ENCODE results near the gene TTC39B.

The TTC39B gene

DNA sequence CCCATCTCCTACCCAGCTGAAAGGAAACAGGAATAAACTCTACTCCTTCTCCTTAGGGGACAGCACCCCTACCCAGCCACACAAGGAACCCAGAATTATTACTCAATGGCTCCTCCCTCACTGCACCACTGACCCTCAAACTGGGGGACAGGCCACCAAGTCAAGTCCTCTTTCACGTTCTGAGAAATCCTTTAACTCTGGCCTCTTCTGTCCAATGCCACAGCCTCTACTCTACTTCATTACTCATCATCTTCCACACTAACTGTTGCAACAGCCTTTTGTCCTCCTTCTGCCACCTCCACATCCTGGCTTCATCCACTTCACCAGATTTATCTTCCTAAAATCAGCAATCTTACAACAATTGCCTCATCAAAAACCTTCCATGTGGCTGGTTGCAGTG, 6.8 kb downstream of the TTC39B start:
- DNase-seq = no peak

DNA sequence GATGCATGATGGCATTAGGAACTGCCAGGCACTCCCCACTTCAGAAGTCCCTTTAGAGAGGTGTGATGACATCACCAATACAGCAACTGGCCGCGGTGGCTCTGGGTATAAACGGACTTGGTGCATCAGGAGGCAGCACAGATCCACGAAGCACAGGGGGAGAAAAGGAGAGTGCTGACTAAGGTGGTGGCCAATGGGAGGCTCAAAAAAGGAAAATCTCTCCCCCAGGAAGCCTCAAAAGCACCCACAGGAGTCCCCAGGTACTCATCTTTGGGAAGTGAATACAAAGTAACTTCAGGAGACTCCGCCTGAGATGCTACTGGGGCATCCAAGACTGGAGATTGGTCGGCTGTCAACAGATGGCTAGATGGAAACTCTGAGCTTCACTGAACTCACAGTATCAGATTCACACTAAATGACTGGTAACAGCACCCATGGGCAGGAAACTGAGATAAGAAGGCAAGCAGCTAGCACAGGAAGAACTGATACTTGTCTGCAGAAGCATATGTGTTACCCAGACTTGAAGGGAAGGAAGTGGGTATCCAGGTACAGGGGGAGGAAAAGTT, 7.6 kb downstream of the TTC39B start:
- no peak for DNase-seq

DNA sequence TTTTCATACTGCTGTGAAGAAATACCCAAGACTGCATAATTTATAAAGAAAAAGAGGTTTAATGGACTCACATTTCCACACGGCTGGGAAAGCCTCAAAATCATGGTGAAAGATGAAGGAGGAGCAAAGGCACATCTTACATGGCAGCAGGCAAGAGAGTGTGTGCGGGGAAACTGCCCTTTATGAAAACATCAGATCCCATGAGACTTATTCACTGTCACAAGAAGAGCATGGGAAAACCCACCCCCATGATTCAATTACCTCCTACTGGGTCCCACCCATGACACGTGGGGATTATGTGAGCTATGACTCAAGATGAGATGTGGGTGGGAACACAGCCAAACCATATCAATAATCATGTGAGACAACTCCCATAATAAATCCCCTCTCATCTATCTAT, 8.7 kb downstream of the TTC39B start:
- no peak for DNase-seq

DNA sequence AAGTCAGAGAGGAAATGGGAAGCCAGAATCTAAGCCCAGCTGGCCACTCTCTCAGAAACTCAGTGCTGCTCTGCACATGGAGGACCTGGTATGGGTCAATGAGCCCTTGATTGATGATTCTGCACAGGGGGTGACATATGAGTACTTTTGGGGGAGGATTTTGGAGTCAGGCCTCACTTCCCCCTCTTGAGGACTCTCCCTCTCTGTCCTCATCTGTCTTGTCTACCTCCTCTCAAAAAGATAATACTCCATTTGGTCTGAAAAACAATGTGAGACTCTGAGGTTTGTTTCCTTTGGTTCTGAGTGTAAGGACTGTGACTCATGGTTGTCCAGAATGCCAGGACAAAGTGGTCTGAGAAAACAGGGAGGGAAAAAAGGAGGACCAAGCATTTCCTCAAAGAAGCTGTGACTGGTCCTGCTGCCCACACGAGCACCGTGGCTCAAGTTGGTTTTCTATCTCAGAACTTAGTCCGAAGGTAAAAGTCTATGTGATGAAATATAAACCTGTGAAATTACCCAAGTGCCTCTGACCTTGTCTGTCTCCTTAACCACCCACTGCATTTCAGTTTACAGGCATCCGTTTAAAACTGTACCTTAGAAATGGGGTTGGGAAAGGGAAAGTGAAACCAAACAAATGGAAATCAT, 11.1 kb downstream of the TTC39B start:
- DNase-seq = peak; percentile 84

DNA sequence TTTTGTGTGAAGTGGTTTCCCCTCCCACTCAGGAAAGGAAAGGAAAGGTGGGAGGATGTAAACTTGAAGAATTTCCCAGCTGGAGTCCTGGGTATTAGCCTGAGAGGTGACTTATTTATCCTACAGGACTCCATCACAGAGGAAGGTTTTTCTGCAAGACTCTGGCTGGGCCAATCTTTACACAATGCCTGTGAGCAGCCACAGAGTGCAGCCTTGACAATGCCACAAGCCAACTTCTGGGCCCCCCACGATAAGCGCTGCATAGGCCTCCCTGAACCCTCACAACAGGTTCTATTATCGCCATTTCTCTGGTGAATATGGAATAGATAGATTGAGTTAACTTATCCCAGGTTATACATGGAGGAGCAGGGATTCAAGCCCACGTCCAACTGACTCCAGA, 12.4 kb downstream of the TTC39B start:
- DNase-seq = no peak

DNA sequence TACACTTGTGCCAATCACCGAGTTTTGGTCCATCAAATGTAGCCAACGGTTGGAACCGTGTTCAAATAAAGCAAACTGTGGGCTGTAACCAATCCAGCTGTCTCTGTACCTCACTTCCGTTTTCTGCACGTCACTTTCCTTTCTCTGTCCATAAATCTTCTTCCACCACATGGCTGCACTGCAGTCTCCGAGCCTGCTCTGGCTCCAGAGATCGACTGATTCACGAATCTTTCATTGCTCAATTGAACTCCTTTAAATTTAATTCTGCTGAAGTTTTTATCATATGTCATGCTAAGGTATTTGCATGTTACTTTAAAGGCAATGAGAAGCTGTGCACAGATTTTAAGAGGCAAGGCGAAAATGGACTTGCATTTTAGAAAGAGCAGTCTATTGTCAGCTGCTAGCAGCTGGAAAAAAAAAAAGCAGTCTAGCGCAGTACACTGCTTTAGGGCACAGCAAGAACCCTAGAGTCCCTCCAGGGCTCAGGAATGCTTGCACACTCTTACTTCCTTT, 13.2 kb downstream of the TTC39B start:
- no peak for DNase-seq

DNA sequence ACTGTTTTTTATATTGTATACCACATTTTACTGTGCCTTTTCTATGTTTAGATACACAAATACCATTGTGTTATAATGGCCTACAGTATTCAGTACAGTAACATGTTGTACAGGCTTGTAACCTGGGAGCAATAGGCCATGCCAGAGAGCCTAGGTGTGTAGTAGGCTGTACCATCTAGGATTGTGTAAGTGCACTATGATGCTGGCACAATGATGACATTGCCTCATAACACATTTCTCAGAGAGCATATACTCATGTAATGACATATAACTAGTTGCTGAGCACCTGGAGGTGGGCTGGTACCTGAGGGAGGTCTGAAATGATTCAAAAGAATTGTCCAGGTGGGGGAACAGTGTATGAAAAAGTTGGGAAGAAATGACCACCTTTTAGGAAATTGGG, 13.9 kb downstream of the TTC39B start:
- DNase-seq = no peak

DNA sequence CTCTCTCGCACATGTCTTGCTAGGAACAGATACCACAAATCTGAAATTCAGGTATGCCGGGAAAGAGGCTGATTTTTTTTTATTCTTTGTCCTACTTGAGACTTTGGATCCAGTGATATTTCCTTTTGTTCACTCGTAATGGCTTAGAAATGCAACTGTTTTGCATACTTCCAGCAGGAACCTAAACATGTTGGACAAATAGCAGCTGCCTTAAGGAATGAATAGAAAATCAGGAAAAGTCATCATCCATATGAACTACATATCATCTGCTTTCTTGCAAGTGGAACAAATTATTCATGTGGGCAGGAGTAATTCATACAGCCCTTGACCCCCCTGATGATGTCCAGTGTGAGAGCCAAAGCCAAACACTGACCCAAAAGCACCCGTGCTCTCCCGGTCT, 17.4 kb downstream of the TTC39B start:
- no peak for DNase-seq

DNA sequence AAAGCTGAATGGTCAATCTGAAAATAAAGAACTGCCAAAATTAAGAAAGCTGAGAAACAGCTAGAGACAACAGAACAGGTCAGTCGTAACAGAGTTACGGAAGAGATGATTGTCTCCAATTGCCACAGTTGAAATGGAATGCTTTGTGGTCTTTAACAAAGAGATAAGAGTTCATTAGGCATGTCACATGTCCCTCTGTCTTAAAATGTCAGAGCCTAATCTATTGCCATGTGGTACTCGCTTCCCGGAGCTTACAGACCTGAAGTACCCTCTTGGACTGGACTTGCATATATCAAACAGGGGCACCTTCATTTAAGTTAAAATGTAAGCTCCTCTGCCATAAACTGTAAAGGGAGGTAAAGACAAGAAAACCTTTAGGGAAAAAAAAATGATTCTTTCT, 19.7 kb downstream of the TTC39B start:
- DNase-seq = no peak

DNA sequence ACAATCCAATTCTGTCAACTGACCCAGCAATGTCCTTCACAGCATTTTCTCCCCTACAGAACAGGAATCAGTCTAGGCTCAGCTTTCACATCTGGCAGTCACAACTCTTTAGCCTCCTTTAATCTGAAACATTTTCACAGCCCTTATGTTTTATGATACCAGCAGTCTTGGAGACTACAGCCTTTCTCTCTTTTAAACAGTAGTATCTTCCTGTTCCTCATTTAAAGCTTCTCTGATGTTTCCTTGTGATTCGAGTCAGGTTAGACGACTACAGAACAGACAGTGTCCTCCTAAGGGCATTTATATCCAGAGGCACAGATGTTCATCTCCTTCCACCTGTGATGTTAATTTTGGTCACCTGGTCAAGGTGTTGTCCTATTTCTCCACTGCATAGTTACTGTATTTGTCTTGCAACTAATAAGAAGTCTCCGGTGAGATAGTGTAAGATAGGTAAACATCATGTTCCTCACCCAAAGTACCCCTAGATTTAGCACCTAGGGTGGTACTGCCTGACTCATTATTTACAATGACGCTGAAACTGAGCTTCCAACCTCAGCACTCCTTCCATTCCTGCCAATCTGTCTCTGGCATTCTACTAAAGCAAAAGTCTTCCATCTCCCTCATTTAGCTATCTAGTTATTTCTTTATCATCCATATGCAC, 20.7 kb downstream of the TTC39B start:
- DNase-seq = no peak

DNA sequence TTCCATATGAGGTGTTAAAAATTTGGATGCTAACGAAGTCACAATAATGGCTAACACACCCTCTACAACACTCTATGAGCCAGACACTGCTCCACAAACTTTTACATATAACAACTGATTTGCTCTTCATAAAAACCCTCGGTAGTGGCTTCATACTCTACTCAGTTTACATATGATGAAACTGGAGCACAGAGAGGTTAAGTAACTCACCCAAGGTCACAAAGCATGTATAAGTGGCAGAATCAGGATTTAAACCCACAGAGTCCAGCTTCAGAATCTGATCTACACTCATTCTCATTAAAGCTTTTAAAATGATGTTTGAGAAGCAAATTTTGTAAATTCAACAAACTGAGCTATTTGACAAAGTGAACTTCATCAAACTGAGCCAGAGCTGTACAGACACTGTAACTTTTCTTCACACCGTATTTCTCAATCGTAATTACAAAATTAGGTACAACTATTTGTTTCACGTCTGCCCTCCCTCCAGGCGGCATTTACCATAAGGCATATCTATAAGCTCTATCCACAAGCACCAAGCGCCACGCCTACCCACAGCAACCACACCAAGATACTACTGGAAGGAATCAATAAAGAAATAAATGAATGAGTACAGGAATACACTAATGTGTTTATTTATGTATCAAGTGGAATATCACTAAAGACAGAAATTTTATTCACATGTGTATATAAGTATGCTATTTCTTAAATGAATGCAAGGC, 24.3 kb downstream of the TTC39B start:
- no peak for DNase-seq

DNA sequence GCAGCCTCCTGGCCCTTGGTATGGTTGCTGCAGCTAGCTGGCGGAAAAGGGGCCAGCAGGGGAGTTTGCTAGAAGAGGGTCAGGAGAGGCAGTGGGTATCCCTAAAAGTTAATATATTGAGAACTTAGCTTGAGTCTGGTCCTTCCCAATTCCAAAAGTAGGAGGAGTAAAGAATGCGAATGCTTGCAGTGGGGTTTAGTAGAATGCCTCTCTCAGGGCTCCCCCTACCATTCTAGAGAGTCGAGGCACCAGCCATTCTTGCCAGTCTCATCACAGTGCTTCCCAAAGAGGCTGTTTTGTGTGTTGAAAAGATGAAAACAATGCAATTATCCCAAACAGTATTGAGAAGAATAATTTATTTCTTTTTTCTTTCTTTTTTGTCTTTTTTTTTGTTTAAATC, 26.4 kb downstream of the TTC39B start:
- DNase-seq = no peak

DNA sequence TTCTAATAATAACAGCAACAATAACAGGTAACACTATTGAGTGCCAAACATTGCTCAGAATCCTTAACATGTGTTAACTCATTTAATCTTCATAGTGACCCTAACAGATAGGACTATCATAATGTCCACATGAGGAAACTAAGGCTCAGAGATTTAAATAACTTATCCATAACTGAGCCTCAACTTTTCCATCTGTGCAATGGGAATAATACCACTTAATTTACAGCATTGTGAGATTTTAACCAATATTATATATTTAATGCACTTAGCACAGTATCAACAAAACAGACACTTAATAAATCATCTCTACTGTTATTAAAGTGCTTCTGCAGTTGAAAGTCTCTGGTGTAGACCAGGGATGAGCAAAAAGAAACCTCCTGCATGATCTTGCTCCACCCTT, 28.2 kb downstream of the TTC39B start:
- no peak for DNase-seq

DNA sequence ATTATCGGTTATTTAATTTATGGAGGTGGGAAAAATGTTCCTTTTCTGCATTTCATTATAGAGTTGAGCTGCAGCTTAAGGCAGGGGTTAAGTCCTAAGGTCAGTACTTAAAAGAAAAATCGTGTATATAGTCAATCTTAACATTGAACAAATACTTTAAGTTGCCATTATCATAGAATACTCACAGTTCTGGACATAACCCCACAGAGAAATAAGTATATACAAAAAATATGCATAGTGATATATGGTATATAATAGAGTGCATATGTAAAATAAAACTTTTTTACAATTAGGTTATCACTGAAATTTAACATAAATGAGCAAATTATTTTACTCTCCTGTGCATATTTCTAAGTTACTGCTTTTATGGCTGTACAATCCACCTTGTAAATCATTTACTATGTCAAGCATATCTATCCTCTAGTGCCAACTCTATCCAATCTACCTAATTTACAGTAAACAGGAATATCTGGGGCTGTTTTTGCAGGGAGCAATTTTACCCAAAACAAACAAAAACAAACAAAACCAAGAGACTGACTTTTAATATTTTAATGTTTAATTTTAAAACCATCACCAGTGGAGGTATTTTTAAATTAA, 28.8 kb downstream of the TTC39B start:
- no peak for DNase-seq

DNA sequence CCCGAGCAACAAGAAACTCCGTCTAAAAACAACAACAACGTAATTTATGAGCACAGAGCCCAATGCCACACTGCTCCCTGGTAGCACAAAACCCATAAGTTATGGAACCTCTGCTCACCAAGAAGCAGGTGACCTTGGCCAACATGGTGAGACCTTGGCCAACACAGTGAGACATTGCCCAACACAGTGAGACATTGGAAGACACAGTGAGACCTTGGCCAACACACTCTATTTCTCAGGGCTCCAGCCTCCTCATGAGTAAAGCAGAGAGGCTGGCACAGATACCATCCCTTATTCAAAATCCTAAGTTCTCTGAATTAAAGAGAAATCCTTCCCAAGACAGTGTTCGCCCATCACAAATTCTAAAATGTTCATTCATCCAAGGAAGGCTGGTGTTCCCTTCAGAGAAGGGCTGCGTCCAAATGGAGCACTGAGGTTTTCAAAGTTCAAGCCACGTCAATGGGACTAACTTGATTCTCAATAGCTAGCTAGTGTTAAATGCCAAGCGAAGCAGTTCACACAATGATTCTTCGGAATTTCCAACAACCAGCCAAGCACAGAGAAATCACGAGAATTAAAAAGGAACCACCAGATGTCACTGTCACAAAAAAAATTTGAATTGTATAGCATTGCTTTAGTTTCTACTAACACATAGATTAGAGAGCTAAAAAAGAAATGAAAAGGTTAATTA, 29.5 kb downstream of the TTC39B start:
- peak; percentile 43 for DNase-seq

DNA sequence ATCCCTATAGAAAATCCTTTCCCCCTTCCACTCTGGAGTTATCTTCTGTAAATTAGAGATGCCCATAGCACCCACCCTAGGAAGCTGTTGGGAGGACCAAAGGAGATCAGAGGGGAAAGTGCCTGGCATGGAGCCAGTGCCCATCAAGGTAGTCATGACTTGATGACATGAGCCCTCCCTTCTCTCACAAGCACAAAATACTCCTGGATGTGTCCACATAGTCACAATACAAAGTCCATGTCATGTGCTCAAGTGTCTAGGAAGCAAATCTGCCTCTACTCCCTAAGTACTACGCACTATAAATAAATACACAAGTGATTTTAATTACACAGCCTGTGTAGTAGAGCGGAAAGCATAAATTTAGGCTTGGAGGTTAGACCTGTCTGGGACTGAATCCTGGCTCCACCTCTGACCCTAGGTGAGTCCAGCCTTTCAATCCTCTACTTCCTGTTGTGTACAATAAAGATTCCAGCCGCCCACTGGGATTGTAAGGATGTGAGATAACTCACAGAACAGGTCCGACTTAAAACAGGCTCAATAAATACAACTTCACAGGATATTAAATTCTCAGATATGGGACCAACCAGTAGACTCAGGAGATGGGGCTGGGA, 30.6 kb downstream of the TTC39B start:
- no peak for DNase-seq

DNA sequence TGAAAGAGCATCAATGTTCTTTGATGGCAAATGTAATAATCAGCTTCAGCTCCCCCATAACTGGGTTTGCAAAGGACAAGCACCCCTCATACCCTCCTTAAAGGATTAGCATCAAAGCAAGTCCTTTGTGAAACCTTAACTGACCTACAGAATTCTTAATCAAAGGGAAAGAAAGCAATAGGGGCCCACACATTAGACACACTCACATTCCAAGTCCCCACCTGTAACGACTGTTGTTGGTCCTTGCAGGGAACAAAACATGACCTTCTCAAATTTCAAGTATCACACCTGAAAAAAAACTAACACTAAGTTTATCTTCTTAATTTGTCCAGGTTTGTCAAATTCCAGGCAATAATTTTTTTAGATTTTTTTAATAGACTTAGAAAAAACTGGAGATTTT, 32.6 kb downstream of the TTC39B start:
- DNase-seq = no peak

DNA sequence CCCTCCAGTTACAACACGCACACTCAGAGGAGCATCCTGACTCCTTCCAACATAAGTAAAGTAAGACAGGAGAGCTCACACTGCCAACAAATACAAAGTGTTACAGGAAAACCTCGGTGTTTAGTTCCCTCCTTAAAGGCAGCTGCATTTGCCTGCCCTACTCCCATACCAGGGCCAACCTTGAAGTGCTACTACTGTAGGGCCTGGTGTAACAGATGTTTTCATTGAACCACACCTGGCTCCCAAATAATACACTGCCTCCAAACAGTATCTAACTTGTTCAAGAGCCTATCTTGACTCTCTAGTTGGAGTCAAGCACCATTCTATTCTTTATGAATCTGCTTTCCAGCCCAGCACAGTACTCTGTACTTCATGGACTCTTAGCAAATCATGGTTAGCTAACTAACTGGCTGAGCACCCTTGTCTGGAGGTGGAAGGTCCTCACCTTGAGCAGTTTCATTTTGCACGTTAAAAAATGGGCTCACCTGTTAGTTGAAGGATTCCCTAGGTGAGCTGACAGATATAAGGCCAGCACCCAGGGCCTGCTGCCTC, 34.6 kb downstream of the TTC39B start:
- DNase-seq = no peak

DNA sequence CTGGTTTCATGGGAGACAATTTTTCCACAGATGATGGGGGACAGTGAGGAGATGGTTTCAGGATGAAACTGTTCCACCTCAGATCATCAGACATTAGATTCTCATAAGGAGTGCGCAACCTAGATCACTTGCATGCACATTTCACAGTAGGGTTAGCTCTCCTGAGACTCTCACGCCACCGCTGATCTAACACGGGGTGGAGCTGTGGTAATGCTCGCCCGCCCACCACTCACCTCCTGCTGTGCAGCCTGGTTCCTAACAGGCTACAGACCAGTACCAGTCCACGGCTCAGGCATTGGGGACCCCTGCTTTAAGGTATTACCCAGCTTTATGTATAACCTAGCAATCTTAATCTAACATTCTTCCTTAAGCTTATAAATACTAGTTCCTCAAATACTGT, 35.6 kb downstream of the TTC39B start:
- DNase-seq = no peak

DNA sequence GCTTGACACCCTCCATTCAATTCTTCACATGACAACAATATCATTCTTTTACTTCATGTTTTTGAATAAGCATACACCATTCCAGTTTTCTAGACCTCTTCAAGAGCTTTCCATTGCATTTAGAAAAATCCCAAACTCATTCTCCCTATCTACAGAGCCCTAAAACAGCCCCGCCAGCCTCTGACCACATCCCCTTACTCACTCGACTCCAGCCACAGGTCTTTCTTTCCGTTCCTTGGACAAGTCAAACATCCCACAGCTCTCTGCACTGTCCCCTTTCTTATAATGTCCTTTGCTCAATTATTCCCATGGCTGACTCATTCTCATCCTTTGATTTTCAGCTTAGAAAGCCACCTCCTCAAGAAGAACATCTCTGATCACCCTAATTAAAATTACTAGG, 38.2 kb downstream of the TTC39B start:
- no peak for DNase-seq

DNA sequence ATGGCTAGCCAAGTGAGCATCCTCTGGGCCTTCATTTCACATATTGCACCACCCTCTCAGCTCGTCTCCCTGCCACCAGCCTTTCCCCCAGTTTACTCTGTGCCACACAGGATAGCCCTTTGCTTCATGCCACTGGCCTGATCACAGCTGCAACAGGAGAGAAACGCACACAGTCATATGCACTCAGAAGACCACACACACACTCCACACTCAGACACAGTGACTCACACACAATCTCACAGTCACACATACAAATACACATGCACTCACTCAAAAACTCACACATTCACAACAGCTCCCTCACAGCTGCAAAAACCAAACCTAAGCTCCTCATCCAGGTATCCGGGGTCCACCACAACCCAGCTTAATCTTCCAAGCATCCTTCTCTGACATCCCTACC, 38.7 kb downstream of the TTC39B start:
- DNase-seq = no peak

DNA sequence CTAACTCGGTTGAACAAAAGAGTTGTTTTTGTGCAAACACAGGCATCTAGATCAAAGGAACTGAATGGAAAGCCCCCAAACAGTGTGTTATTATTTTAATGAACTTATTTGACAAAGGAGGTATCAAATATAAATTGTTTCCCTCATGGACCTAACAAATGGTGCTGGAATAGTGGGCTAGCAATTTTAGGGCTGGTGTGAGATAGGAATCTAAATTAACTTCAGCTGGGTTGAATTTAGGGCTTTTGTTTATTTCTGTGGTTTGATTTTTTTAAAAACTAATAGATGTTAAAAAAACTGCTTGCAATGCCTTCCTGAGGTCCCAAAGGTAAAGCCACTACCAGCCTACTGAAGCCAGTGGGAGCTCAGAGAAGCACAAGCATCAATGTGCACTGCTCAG, 42.1 kb downstream of the TTC39B start:
- no peak for DNase-seq
